ENCODE results near the gene TMPRSS11B. TPM values are rescaled to one million over a fixed set of nuclear protein-coding genes. Genes with fewer than 3 reads are reported as not detected.

The TMPRSS11B gene
- total RNA-seq, 4 donors from 2014 or later: not detected

DNA sequence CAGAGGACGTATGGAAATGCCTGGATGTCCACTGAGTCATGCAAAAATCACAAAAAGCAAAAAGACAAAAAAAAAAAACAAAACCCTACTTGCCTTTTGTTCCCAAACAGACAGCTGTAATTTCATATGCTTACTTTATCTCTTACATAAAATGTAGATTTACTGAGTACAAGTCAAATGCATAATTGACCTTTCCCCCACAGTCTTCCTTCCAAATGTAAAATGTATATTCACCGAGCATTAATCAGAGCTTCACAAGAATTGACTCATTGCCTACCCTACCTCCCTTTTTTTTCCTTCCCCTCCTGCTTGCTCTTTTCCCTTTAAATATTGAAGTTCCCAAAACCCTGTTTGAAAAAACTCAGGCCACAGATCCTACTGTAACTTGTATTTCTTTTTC, 32.5 kb upstream of the TMPRSS11B start:
- intact Hi-C loops (cut with DNase I; ENCODE audit: low total_unique reads): no loop called here
- DNase-seq (ENCODE audit: low spot score in 2 of 2): no peak
- TF ChIP-seq, protein P1, sequence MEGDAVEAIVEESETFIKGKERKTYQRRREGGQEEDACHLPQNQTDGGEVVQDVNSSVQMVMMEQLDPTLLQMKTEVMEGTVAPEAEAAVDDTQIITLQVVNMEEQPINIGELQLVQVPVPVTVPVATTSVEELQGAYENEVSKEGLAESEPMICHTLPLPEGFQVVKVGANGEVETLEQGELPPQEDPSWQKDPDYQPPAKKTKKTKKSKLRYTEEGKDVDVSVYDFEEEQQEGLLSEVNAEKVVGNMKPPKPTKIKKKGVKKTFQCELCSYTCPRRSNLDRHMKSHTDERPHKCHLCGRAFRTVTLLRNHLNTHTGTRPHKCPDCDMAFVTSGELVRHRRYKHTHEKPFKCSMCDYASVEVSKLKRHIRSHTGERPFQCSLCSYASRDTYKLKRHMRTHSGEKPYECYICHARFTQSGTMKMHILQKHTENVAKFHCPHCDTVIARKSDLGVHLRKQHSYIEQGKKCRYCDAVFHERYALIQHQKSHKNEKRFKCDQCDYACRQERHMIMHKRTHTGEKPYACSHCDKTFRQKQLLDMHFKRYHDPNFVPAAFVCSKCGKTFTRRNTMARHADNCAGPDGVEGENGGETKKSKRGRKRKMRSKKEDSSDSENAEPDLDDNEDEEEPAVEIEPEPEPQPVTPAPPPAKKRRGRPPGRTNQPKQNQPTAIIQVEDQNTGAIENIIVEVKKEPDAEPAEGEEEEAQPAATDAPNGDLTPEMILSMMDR (IDR thresholded peaks at IDR 0.05): no peak
- no peak for TF ChIP-seq POLR2A (IDR thresholded peaks at IDR 0.05)
- 64 to 74% methylated on average over 2 of the region's 2 CpGs for WGBS, 2 donors
- no peak overlapping the region for H3K4me3 ChIP-seq (ENCODE audit: low read depth, poor library complexity, severe bottlenecking)

DNA sequence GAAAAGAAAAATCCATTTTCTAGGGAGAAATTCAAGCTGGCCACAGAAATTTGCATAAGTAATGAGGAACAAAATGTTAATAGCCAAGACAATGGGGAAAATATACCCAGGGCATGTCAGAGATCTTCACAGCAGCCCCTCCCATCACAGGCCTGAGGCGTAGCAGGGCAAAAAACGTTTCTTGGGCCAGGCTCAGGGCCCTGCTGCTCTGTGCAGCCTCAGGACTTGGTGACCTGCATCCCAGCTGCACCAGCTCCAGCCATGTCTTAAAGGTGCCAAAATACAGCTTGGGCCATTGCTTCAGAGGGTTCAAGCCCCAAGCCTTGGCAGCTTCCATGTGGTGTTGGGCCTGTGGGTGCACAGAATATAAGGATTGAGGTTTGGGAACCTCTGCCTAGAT, 32.1 kb upstream of the TMPRSS11B start:
- no peak for TF ChIP-seq POLR2A (IDR thresholded peaks at IDR 0.05)
- TF ChIP-seq, protein P1 (IDR thresholded peaks at IDR 0.05): no peak
- no peak overlapping the region for H3K4me3 ChIP-seq (ENCODE audit: low read depth, poor library complexity, severe bottlenecking)
- intact Hi-C loops (cut with DNase I; ENCODE audit: low total_unique reads): no loop called here
- no peak for DNase-seq (ENCODE audit: low spot score in 2 of 2)
- WGBS, 2 donors: 45 to 54% methylated on average over 2 of the region's 2 CpGs

DNA sequence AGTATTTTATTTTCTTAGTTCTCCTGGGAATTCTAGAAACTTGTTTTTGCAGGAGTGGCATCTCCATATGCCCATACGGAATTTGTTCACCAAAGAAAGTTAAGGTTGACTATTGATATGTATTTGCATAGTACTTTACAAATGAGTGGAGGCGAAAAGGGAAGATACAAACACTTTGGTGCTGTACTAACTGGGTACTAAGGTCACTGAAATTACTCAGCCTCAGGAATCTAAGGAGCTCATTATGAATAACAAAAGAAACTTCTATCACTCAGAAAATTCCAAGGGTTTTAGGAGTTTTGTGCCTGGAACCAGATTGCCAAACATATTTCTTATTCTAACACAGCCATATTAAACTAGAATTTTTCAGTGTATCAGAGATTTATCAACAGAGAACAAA, 27.4 kb upstream of the TMPRSS11B start:
- no peak for DNase-seq (ENCODE audit: low spot score in 2 of 2)
- WGBS, 2 donors: 72 to 78% methylated on average over 2 of the region's 2 CpGs
- TF ChIP-seq, protein P1 (IDR thresholded peaks at IDR 0.05): no peak
- TF ChIP-seq POLR2A (IDR thresholded peaks at IDR 0.05): no peak
- H3K4me3 ChIP-seq (ENCODE audit: low read depth, poor library complexity, severe bottlenecking): no peak overlapping the region
- intact Hi-C loops (cut with DNase I; ENCODE audit: low total_unique reads): loop anchor here (5.0 kb wide), 1 partner anchor 104 kb away; no protein-coding TSS in a partner anchor

DNA sequence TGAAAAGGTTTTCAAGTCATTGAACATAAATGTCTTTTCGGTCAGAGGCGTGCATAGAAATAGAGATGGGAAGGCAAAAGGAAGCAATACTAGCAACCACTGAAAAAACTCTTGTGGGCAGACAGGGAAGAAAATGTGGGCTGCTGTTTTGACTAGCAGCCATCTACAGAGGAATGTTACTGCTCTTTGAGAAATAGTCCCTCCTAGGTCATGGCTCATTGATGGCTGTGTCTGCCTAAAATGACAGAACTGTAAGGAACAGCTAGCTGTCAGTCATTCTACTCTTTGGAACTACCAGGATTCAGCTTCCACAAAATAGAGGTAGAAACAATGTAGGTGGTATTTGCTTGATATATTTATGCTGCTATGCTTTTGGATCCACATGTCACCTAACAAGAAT, 26.9 kb upstream of the TMPRSS11B start:
- intact Hi-C loops (cut with DNase I; ENCODE audit: low total_unique reads): loop anchor here (5.0 kb wide), 1 partner anchor 105 kb away; no protein-coding TSS in a partner anchor
- no peak overlapping the region for H3K4me3 ChIP-seq (ENCODE audit: low read depth, poor library complexity, severe bottlenecking)
- DNase-seq (ENCODE audit: low spot score in 2 of 2): no peak
- 48 to 53% methylated on average over 2 of the region's 2 CpGs for WGBS, 2 donors
- no peak for TF ChIP-seq POLR2A (IDR thresholded peaks at IDR 0.05)
- TF ChIP-seq, protein P1 (IDR thresholded peaks at IDR 0.05): no peak

DNA sequence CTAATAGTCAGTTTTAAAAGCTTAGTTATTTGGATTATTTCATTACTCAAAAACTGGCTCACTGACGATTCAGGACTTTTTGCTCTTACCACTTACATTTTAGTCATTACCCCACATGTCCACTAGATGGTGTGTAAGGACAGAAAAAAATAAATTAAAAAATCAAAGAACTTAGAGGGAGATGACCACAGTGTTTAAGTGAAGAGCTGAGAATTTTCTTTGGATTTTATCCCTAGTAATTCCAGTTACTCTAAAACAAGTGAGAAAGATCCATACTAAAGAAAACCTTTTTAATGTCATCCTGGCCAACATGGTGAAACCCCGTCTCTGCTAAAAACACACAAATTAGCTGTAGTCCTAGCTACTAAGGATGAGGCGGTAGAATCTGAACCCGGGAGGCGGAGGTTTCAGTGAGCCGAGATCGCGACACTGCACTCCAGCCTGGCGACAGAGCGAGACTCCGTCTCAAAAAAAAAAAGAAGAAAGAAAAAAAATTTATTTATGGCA, 26.4 kb upstream of the TMPRSS11B start:
- no peak for TF ChIP-seq POLR2A (IDR thresholded peaks at IDR 0.05)
- TF ChIP-seq, protein P1 (IDR thresholded peaks at IDR 0.05): no peak
- intact Hi-C loops (cut with DNase I; ENCODE audit: low total_unique reads): loop anchor here (5.0 kb wide), 1 partner anchor 105 kb away; no protein-coding TSS in a partner anchor
- WGBS, 2 donors: 17 to 19% methylated on average over 11 of the region's 11 CpGs
- no peak for DNase-seq (ENCODE audit: low spot score in 2 of 2)
- no peak overlapping the region for H3K4me3 ChIP-seq (ENCODE audit: low read depth, poor library complexity, severe bottlenecking)

DNA sequence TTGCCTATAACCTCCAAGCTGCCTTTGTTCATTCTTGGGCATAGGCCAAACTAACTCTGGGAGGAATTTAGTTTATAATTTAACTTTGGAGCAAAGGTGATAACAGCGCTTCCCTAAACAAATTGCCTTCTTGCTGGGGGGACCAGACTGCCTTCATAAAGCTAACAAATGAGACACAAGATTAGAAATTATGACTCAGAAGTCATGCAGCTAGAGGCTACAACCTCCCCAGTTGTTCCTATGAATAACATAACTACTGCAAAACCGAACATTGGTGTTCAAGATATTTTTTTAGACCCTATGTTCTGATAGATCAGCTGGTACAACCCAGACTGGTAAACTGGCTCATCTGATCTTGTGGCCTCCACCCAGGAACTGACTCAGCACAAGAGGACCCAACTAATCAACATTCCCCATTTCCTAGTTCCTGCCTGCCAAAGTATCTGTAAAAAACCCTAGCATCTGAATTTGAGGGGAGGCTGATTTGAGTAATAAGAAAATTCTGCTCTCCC, 22.0 kb upstream of the TMPRSS11B start:
- intact Hi-C loops (cut with DNase I; ENCODE audit: low total_unique reads): no loop called here
- no peak for DNase-seq (ENCODE audit: low spot score in 2 of 2)
- H3K4me3 ChIP-seq (ENCODE audit: low read depth, poor library complexity, severe bottlenecking): no peak overlapping the region
- WGBS, 2 donors: 54 to 55% methylated on average over 2 of the region's 2 CpGs
- TF ChIP-seq, protein P1 (IDR thresholded peaks at IDR 0.05): no peak
- no peak for TF ChIP-seq POLR2A (IDR thresholded peaks at IDR 0.05)
